Ascending aorta (tissue), 2 donors: Measurements from ENCODE around the gene SECTM1. TPM values are rescaled to one million over a fixed set of nuclear protein-coding genes. Genes with fewer than 3 reads are reported as not detected.
"Not testable (repeated sequence)": the region's sequence is repeated elsewhere in the genome, so short reads cannot be mapped to it uniquely, and the experiment has no call there.

Experiments
- DNase-seq, 2 donors: peaks; one replicate each; pipeline ENCODE4 v3.0.0-alpha.2; 2019; ENCODE audit warnings: low spot score in 2 of 2
- H3K27ac ChIP-seq, 2 donors: fragments of 200-600 bp; sonication (generic); one replicate each; pipeline ENCODE4 v1.5.1; 2016 to 2017; ENCODE audit warnings: mild to moderate bottlenecking in 1 of 2
- H3K27me3 ChIP-seq: fragments of 200-600 bp; sonication (generic); one replicate; pipeline ENCODE4 v1.5.1; 2017
- H3K36me3 ChIP-seq, 2 donors: fragments of 200-600 bp; sonication (generic); one replicate each; pipeline ENCODE4 v1.5.1; 2016
- H3K4me1 ChIP-seq, 2 donors: fragments of 200-600 bp; sonication (generic); one replicate each; pipeline ENCODE4 v1.5.1; 2016 to 2017; ENCODE audit warnings: mild to moderate bottlenecking in 1 of 2
- H3K4me3 ChIP-seq, 2 donors: fragments of 200-600 bp; sonication (generic); one replicate each; pipeline ENCODE4 v1.5.1; 2016 to 2017; ENCODE audit warnings: mild to moderate bottlenecking in 1 of 2
- H3K9me3 ChIP-seq, 2 donors: fragments of 200-600 bp; sonication (generic); one replicate each; pipeline ENCODE4 v1.5.1; 2016
- CTCF ChIP-seq, 3 experiments: fragments of 200-600 bp in 2 of 3; fragments of 450-650 bp in 1 of 3; sonication (generic) in 2 of 3; IDR thresholded peaks; one replicate each; pipeline ENCODE4 v1.5.1; 2016 to 2019; ENCODE audit warnings: antibody characterized with exemption in 3 of 3, mild to moderate bottlenecking in 1 of 3, moderate library complexity in 1 of 3
- intact Hi-C: fragments of 100-400 bp; cut with DNase I; formaldehyde crosslinking; loops from one replicate; pipeline ENCODE4 v1.15.1; 2023
- total RNA-seq: library from RNA; depleted of rRNA; stranded (reverse); fragments of >200 nt; gene quantifications from one replicate; pipeline ENCODE4 v1.1.0, GENCODE V29; 2016

Gene SECTM1
- total RNA-seq, 1 donor from 2014 or later: 49.5 TPM

GRCh38 chr17:82348866-82349265, 15.3 kb upstream of the SECTM1 start:
- Histone ChIP-seq H3K27ac (no peak overlapping the region), H3K36me3 (no peaks in the 10 kb centered on the region), H3K27me3 (no peaks in the 10 kb centered on the region), H3K4me1 (peaks cover 0 to 3% of the 10 kb centered on the region in 2 donors), H3K9me3 (no peaks in the 10 kb centered on the region), H3K4me3 (no peak overlapping the region)
- intact Hi-C loops: no loop called here
- TF ChIP-seq CTCF (IDR thresholded peaks at IDR 0.05): no peak
- no peak for DNase-seq

GRCh38 chr17:82348434-82348833, 14.9 kb upstream of the SECTM1 start:
- Histone ChIP-seq H3K27ac (no peak overlapping the region), H3K36me3 (no peaks in the 10 kb centered on the region), H3K4me3 (no peak overlapping the region), H3K9me3 (no peaks in the 10 kb centered on the region), H3K27me3 (no peaks in the 10 kb centered on the region), H3K4me1 (peaks cover 0 to 3% of the 10 kb centered on the region in 2 donors)
- TF ChIP-seq CTCF (IDR thresholded peaks at IDR 0.05): no peak
- no peak for DNase-seq
- intact Hi-C loops: no loop called here

DNA sequence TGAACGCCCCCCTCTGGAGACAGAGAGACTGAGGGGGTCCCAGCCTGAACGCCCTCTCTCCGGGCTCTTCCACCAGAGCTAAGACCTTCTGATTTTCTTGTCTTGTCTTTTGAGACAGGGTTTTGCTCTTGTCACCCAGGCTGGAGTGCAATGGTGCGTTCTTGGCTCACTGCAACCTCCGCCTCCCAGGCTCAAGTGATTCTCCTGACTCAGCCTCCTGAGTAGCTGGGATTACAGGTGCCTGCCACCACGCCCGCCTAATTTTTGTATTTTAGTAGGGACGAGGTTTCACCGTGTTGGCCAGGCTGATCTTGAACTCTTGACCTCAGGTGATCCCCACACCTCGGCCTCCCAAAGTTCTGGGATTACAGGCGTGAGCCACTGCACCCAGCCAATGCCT, 14.4 kb upstream of the SECTM1 start:
- DNase-seq, H3K9me3 ChIP-seq, H3K36me3 ChIP-seq, intact Hi-C loops, H3K27me3 ChIP-seq, H3K27ac ChIP-seq, H3K4me1 ChIP-seq, H3K4me3 ChIP-seq: not testable (repeated sequence)

DNA sequence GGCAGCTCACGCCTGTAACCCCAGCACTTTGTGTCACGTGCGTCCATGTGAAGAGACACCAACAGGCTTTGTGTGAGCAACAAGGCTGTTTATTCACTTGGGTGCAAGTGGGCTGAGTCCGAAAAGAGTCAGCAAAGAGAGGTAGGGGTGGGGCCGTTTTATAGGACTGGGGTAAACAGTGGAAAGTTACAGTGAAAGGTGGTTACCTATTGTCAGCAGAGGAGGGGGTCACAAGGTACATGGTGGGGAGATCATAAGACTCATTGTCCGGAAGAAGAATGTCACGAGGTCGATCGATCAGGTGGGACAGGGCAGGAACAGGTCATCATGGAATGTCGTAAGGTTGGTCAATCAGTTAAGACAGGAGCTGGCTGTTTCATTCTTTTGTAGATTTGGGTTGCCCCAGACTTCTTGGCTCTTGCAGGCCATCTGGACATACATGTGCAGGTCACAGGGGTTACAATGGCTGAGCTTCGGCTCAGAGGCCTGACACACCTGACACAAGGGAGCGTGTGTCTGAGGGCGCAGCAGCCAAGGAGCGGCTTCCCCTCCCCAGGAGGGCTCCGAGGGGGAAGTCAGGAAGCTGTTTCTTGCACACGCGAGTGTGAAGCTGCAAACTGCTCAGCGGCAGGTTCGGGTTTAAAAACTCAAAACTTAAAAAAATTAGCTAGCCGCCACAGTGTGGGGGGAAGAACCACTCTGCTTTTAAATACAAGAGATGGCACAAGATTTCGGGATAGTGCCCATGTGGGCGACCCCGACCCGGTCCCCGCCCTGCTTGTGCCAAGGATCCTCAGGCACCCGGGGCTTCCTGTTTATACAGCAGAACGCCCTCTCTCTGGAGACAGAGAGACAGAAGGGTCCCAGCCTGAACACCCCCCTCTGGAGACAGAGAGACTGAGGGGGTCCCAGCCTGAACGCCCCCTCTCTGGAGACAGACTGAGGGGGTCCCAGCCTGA, 13.1 kb upstream of the SECTM1 start:
- DNase-seq: no peak
- intact Hi-C loops: no loop called here
- no peak overlapping the region for H3K4me3 ChIP-seq
- no peak for TF ChIP-seq CTCF (IDR thresholded peaks at IDR 0.05)
- no peaks in the 10 kb centered on the region for H3K36me3 ChIP-seq
- no peak overlapping the region for H3K27ac ChIP-seq
- no peaks in the 10 kb centered on the region for H3K9me3 ChIP-seq
- H3K4me1 ChIP-seq: no peaks in the 10 kb centered on the region
- no peaks in the 10 kb centered on the region for H3K27me3 ChIP-seq

DNA sequence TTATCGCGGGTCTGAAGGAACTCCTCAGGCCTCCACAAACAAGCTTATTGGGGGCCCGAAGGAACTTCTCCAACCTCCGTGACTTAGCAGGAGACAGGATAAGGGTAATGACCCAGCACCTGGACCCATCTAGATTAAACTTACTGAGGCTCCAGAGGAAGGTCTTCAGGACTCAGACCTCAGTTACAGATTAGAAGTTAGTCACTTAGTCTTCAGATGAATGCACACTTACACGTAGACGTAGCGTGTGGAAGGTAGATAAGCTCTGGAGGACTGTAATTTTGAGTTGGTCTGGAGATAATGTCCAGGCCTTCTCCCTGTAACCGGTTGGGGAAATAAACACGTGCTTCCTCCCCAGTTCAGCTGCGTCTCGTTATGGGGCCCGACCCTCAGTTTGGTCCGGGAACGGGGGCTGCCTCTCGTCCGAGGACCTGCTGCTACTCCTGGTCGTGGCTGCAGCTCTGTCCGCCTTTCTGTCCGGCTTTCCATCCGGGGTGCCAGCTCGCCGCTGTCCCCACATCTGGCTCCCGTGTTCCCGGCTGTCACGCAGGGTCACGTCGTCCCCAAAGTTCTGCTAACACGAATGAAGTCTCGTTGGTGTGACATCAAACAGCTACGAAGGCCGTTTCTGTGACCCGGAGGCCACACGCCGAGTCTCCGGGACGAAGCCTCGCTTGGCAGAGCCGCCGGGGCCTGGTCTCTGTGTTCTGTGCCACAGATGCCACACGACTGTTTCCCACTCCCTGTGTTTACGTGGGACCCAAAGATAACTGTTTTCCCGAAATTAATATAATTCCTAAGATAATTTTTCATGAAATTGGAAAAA, 11.8 kb upstream of the SECTM1 start:
- Histone ChIP-seq H3K4me3 (no peak overlapping the region), H3K4me1 (no peaks in the 10 kb centered on the region), H3K36me3 (no peaks in the 10 kb centered on the region), H3K27ac (no peak overlapping the region), H3K9me3 (no peaks in the 10 kb centered on the region), H3K27me3 (no peaks in the 10 kb centered on the region)
- intact Hi-C loops: no loop called here
- DNase-seq: no peak
- TF ChIP-seq CTCF (IDR thresholded peaks at IDR 0.05): no peak
